Adipose tissue (tissue), 3 donors: ENCODE measurements around the gene MZB1. TPM values are rescaled to one million over a fixed set of nuclear protein-coding genes. Genes with fewer than 3 reads are reported as not detected.
"Not testable (repeated sequence)": the region's sequence is repeated elsewhere in the genome, so short reads cannot be mapped to it uniquely, and the experiment has no call there.

Experiments
- H3K27ac ChIP-seq: one replicate; pipeline ENCODE4 v1.5.1; 2013; ENCODE audit warnings: low read depth, low read length
- WGBS, 3 donors: extraction: QIAGEN DNeasy Blood & Tissue Kit; methylation state at CpG; one replicate each; pipeline ENCODE4 v1.1.7; 2013; 5-methylcytosine and 5-hydroxymethylcytosine counted together
- polyA plus RNA-seq, 3 donors: library from polyadenylated mRNA; stranded (reverse); fragments of 200-250 nt; gene quantifications; one replicate each; pipeline ENCODE4 v1.2.3, GENCODE V29; 2013
- donor health status: healthy with polysubstance abuse.
- donor health status: Bipolar disorder and iron deficiency.
- donor health status: healthy.

The MZB1 gene
- polyA plus RNA-seq, 3 donors, result 0.98 to 1.9 TPM; not detected in 1

GRCh38 chr5:139394654-139395566, 5.2 kb upstream of the MZB1 start, which contains the start of gene PROB1:
Gene PROB1 (minus strand): TSS chr5:139395104. CDS start chr5:139395081, 23 bp downstream.
- no peak within 1 kb of the TSS for H3K27ac ChIP-seq
- 17 to 44% (median 40%) methylated on average over 66 to 76 of the region's 76 CpGs for WGBS, 3 donors

- H3K27ac ChIP-seq, result no peak overlapping the region
- 2 to 10% (median 5%) methylated on average over 55 to 62 of the region's 62 CpGs for WGBS, 3 donors
Measured at GRCh38 chr5:139394123-139394653, 4.5 kb upstream of the MZB1 start.

GRCh38 chr5:139393497-139394122, 3.9 kb upstream of the MZB1 start:
- WGBS, 3 donors, result 10 to 18% (median 18%) methylated on average over 49 of the region's 49 CpGs
- no peak overlapping the region for H3K27ac ChIP-seq

GRCh38 chr5:139392678-139393496, 3.2 kb upstream of the MZB1 start:
- H3K27ac ChIP-seq, result no peak overlapping the region
- 4 to 21% (median 11%) methylated on average over 68 to 77 of the region's 77 CpGs for WGBS, 3 donors

- 13 to 28% (median 25%) methylated on average over 32 to 36 of the region's 36 CpGs for whole genome bisulfite sequencing, 3 donors
- H3K27ac ChIP-seq, result no peak overlapping the region
Measured at GRCh38 chr5:139392324-139392677, 2.6 kb upstream of the MZB1 start.

- WGBS, 3 donors, result 42 to 71% (median 44%) methylated on average over 21 to 33 of the region's 33 CpGs
Measured at GRCh38 chr5:139391570-139392323, 2.0 kb upstream of the MZB1 start.

GRCh38 chr5:139390639-139391569, 1.2 kb upstream of the MZB1 start:
- 69 to 88% (median 73%) methylated on average over 10 of the region's 10 CpGs for WGBS, 3 donors
- H3K27ac ChIP-seq, result no peak overlapping the region

More at GRCh38 chr5:139391570-139392323, 2.0 kb upstream of the MZB1 start:
- H3K27ac ChIP-seq, result no peak overlapping the region

- WGBS, 3 donors, result 10 to 20% (median 17%) methylated on average over 8 of the region's 8 CpGs
- no peak overlapping the region for H3K27ac ChIP-seq
Measured at GRCh38 chr5:139388198-139388821, 1.4 kb downstream of the MZB1 start.

- no peak overlapping the region for H3K27ac ChIP-seq
- WGBS, 3 donors, result 53 to 75% (median 58%) methylated on average over 10 of the region's 10 CpGs
Measured at GRCh38 chr5:139387611-139388197, 2.0 kb downstream of the MZB1 start.

GRCh38 chr5:139386956-139387355, 2.8 kb downstream of the MZB1 start:
- not testable (repeated sequence) for H3K27ac ChIP-seq
- WGBS, 3 donors, result 96 to 97% (median 96%) methylated on average over 9 to 10 of the region's 10 CpGs

GRCh38 chr5:139386050-139386438, 3.7 kb downstream of the MZB1 start:
- WGBS, 3 donors, result 60 to 84% (median 60%) methylated on average over 5 of the region's 5 CpGs
- no peak overlapping the region for H3K27ac ChIP-seq

- WGBS, 3 donors, result 26 to 55% (median 33%) methylated on average over 8 of the region's 8 CpGs
- no peak overlapping the region for H3K27ac ChIP-seq
Measured at GRCh38 chr5:139385061-139386049, 4.4 kb downstream of the MZB1 start.

GRCh38 chr5:139384591-139385051, 5.1 kb downstream of the MZB1 start:
- WGBS, 3 donors, result 58 to 79% (median 69%) methylated on average over 9 of the region's 9 CpGs
- H3K27ac ChIP-seq, result no peak overlapping the region

- WGBS, 3 donors, result 76 to 84% (median 78%) methylated on average over 7 of the region's 7 CpGs
- H3K27ac ChIP-seq, result no peak overlapping the region
Measured at GRCh38 chr5:139383993-139384590, 5.6 kb downstream of the MZB1 start.
